T-helper 9 cell (primary cell): ENCODE measurements around the gene RAB41.
"Not testable (repeated sequence)": the region's sequence is repeated elsewhere in the genome, so short reads cannot be mapped to it uniquely, and the experiment has no call there.

Source experiments
- DNase-seq: peaks from one replicate; pipeline ENCODE4 v3.0.0-alpha.2; 2020
- total RNA-seq, 2 donors: gene quantifications; one replicate each; lab custom pipeline; 2026; lab: John Stamatoyannopoulos, UW

The RAB41 gene
- 0 reads per million in 2 donors for total RNA-seq

DNA sequence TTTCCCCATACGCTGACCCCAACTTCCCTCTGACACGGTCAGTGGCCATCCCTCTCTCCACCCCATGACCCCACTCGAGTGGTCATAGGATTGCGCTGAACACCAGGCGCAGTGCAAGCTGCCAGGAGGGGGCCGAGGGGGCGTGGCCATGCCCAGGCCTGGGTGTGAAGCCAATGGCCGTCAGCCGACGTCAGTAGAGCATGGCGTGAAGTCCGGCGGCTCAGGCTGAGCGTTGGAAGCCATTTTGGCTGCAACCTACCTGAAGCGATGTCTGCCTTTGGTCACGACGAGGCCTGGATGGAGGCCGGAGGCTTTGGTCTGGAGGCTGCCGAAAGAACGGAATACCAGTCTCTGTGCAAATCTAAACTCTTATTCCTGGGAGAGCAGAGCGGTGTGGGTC lies at the start of gene RAB41:
Gene RAB41, plus strand, starts transcription at position 222 of the 400 bp plus-strand sequence. Its CDS starts 46 bp downstream, at position 268.
- DNase-seq: no peak

- no peak for DNase-seq
Measured at GRCh38 chrX:70234355-70234754, 47.6 kb upstream of the RAB41 start, which contains the start of gene AWAT1. TSS of gene AWAT1 (plus strand) at chrX:70234655. CDS start at chrX:70234696, 41 bp downstream.

GRCh38 chrX:70240751-70241150 lies 41.2 kb upstream of the RAB41 start:
- no peak for DNase-seq

DNA sequence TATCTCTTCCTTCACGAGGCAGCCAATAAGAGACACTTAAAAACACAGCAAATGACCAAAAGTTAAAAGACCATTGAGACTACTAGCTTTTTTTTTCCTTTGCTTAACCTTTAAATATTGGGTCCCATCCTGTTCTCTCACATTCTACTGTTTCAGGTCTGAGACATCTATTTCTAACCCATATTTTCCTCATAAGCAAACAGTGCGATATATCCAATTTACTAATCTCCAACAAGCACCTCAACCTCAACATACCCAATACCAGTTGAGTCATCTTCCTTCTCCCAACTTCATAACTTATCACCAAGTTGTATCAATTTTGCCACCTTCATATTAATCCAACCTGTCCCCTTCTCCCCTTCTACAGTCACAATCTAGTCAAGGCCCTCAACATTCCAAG lies 40.5 kb upstream of the RAB41 start:
- no peak for DNase-seq

GRCh38 chrX:70243601-70244000 lies 38.4 kb upstream of the RAB41 start:
- DNase-seq: not testable (repeated sequence)

- no peak for DNase-seq
Measured at GRCh38 chrX:70244881-70245280, 37.1 kb upstream of the RAB41 start.

DNA sequence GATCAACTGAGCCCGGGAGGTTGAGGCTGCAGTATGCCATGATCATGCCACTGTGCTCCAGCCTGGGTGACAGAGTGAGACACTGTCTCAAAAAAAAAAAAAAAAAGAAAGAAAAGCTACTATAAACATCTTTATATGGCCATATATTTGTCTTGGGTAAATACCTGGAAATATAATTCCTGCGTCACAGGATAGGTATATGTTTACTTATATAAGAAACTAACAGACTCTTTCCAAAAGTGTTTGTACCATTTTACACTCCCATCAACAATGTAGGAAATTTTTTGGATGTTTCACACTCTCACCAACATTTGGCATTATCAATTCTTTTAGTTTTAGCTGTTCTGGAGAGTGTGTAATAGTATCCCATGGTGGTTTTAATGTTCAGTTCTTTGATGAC lies 34.7 kb upstream of the RAB41 start:
- no peak for DNase-seq

GRCh38 chrX:70252491-70252890 lies 29.5 kb upstream of the RAB41 start:
- DNase-seq: no peak

DNA sequence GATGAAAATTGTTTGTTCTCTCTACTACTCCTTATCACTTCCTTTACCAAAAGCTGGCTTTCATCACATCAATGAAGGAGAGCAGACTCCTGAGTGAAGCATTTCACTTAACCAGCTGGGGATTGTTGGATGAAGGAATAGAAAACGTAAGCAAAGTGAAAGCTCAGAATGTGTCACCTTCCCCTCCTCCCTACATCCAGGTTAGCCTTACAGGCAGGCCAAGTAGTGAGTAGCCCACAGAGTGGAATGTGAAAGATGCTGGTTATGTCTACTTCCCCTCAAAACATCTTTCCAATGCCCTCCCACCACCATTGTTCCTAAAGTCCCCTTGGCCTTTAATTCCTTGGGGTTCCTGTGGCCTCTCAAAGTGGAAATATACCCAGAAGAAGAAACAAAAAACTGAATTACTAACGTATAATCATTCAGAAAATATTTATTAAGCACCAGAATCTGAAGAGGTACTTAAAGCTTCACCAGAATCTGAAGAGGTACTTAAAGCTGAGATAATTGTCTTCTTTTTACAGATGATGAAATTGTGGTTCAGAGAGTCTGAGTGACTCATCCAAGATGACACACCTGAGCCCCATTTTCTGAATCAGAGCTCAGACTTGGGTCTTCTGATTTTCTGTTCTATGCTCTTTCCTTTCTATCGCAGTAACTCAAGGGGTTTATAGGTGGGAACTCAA lies 28.5 kb upstream of the RAB41 start:
- no peak for DNase-seq

DNA sequence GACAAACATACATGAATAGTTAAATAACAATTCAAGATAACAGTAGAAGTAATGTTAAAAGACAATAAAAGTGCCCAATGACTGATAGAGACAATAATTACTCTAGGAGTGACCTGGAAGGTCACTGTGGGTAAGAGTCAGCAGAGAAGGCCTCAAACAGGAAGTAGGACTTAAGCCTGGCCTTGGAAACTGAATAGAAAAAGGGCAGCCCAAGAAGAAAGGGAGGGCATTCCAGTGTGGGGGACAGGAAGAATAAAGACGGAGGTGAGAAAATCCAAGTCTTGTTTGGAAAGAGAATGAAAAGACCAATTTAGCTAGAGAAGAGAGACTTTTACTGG lies 27.9 kb upstream of the RAB41 start:
- DNase-seq: no peak

DNA sequence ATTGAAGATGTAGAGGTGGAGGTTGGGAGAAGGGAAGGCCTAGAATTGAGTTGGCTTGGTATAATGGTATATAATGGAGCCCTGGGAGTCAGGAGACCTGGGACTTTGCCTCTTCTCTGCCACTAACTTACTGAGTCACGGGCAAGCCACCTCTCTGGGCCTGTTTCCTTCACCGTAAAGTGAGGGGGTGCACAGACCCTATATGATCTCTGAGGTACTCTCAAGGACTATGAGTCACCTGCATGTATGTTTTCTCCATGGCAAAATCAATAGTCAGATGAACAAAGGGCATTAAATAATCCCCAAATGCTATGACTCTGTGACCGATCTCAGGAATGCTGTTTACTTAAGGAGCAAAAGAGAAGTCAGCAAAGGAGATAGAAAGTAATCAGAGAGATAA lies 27.1 kb upstream of the RAB41 start:
- no peak for DNase-seq

- no peak for DNase-seq
Measured at GRCh38 chrX:70255452-70255851, 26.5 kb upstream of the RAB41 start.

DNA sequence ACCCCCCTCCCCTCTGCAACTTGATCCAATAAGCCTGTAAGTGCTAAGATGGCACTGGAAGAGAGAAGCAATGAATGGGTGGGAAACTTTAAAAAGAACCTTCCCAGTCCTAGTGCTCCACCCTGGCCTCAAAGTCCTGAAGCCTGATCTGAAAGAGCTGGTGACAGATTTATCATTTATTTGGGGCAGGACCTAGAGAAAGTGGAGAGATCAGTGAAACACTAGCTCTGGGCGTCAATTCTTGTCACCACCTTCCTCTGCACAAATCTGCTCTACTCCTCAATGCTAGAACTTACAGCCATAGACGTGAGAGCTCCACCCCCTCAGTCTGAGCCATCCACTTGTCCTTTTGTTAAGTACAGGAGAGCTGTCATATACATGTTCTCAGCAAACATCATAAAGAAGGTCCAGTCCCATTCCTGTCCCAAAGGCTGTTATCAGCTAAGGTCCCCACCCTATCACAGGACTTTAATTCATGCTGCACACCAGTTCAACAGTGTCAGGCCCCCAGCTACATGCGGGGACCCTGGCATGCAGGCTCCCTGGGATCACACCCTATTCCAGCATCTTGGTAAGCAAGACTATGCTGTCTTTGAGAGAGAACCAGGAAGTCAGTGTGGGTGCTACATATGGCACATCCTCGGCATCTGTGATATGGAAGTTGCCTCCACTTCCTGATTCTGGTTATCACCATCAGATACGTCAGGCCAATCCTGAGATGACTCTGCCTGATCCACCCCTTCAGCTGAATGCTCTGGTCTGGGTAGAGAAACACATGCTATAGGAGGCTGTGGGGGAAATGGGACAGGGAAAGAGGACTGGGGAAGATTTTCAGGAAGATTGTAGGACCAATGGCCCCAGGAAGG lies 24.3 kb upstream of the RAB41 start:
- DNase-seq: no peak

- DNase-seq: no peak
Measured at GRCh38 chrX:70260104-70260503, 21.9 kb upstream of the RAB41 start, which contains the start of gene P2RY4. TSS of gene P2RY4 (minus strand) at chrX:70260204. CDS start at chrX:70259624, 580 bp downstream.

DNA sequence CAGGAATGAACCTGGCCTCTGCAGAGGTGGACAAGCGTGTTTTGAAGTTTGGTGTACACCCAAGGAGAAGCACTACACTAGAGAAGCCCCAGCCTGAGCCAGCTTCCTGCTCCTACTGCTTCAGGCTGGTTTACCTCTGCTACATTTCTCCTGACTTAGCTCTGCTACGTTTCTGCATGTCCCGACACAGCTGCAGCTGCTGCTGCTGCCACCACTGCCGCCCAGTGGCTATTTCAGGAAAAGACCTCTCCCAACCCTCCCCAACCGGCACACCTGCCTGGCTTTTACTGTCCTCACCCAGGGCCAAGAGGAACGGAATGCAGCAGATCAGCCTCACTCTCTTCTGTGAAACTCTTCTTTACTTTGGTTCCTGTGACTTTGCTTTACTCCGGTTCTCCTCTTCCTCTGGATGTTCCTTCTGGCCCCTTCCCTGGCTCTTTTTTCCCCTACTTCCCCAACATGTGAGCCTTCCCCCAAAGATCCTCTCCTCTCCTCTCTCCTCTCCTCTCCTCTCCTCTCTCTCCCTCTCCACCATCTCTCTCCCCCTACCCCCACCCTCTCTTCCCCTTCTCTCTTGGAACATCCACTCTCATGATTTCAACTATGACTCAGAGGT lies 18.9 kb upstream of the RAB41 start:
- DNase-seq: no peak

DNA sequence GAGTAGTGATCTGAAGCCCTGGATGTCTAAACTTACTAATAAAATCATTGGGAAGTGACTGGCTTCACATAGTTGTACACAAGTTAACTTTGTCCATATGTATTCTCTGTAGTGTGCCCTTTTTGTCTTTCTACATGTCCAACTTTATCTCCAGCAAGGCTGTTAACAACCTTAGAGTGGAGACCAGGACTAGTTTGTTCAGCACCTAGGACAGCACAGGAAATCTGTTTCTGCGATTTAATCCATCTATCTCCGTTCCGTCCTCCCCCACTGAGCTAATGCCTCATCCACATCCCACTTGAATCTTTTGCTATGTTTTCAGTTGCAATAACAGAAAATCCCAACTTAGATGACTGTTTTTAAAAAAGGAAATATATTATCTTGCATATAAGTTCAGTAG lies 17.2 kb upstream of the RAB41 start:
- no peak for DNase-seq

- no peak for DNase-seq
Measured at GRCh38 chrX:70268034-70268433, 13.9 kb upstream of the RAB41 start, which contains the start of gene ARR3. TSS of gene ARR3 (plus strand) at chrX:70268334. CDS start at chrX:70269386, 1,052 bp downstream.

- not testable (repeated sequence) for DNase-seq
Measured at GRCh38 chrX:70274029-70274428, 7.9 kb upstream of the RAB41 start.

GRCh38 chrX:70279081-70279480 lies 2.9 kb upstream of the RAB41 start:
- DNase-seq: no peak

DNA sequence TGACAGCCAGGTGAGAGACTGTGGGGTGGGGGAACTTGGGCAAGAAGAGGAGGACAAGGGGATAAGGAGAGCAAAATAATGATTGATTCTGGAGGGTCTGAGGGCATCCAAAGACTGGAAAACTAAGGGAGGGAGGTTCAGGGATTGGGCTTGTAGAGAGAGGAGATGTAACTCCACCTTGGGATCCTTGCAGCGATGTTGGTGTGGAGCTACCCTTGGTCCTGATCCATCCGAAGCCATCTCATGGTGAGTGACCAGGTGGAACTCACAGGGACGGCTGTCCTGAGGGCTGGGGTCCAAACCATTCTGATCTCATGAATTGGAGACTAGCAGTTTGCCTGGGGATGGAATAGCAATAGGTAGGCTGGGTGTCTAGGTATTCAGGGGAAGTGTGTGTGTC lies 1.4 kb upstream of the RAB41 start:
- no peak for DNase-seq

GRCh38 chrX:70289168-70289792 lies 7.3 kb downstream of the RAB41 start:
- no peak for DNase-seq

GRCh38 chrX:70289793-70290770 lies 8.1 kb downstream of the RAB41 start, which contains the start of the genes KIF4A and PDZD11:
TSS of gene KIF4A (plus strand) at chrX:70290104. CDS start at chrX:70290459, 355 bp downstream.
TSS of gene PDZD11 (minus strand) at chrX:70289927. CDS start at chrX:70289341, 586 bp downstream.
- DNase-seq: peak; percentile 52
